ENCODE measurements around the gene ZFYVE1.
"Not testable (repeated sequence)": the region's sequence is repeated elsewhere in the genome, so short reads cannot be mapped to it uniquely, and the experiment has no call there.

ZFYVE1 gene

DNA sequence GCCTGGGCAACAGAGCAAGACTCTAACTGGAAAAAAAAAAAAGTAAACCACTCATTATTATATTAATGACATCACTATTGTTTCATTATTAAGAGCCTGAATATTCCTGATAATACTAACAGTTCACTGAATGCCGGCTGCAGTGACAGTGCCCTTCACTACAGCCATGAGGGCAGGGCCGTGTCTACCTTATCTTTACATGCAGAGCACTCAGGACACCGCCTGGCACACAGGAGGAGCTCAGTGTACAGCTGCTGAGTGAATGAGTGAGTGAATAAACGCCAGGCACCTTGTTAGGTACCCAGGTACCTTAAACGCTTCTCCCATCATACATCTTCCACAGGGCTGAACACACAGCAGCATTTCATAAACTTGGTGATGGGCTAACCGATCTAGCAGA lies 23.2 kb downstream of the ZFYVE1 start:
- no peak for DNase-seq

DNA sequence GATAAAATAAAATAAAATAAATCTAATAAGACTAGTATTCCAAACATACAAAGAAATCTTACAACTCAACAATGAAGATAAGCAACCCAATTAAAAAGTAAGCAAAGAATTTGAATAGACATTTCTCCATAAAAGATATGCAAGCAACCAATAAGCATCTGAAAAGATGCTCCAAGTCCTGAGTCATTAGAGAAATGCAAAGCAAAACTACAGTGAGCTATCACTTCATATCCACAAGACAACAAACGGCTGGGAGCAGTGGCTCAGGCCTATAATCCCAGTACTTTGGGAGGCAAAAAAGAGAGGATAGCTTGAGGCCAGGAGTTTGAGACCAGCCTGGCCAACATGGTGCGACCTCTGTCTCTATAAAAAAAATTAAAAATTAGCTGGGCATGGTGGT lies 26.8 kb downstream of the ZFYVE1 start:
- DNase-seq: no peak

DNA sequence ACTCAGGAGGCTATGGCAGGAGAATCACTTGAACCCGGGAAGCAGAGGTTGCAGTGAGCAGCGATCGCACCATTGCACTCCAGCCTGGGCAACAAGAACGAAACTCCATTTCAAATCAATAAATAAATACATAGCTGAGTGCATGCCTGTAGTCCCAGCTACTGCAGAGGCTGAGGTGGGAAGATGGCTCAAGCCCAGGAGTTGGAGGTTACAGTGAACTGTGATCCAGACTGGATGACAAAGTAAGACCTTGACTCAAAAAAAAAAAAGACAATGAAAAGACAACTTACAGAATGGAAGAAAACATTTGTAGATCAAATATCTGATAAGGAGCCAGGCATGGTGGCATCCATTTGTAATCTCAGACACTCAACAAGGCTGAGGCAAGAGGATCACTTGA lies 27.6 kb downstream of the ZFYVE1 start:
- DNase-seq: no peak

DNA sequence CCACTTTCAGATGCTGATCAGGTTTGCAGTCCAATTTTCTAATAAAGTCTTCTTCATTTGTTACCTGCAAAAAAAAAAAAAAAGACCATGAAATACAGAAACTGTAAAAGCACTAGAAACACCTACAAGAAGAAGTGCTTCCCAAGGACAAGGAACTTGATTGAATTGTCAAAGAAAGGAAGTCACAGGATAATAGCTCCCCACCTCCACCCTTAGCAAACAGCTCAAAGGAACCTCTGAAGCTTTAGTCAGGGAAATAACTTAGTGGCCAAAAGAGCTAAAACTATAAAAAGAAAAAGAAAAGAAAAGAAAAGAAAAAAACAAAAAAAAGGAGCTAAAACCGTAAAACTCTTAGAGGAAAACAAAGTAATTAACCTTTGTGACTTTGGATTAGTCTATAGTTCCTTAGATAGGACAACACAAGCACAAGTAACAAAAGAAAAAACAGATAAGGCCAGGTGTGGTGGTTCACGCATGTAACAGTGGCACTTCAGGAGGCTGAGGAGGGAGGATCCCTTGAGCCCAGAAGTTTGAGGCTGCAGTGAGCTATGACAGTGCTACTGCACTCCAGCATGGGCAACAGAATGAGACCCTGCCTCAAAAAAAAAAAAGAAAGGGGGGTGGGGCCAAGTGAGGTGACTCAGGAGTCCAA lies 28.5 kb downstream of the ZFYVE1 start:
- DNase-seq: no peak

DNA sequence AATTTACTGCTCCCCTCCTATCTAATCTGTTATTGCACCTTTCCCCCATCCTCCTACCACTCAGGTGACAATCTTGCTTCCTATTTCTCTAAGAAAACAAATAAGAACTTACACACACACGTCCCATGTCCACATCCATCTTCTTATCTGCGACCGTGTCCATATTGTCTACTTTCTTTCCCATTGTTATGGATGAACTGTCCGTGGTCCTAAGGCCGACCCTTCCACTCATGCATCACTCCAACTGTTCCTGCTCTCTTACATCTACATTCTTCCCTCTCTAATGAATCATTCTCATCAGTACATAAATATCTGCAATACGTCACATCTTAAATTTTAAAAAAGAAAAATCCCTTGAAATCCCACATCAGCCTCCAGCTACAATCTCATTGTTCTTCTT lies 30.0 kb downstream of the ZFYVE1 start:
- DNase-seq: no peak

DNA sequence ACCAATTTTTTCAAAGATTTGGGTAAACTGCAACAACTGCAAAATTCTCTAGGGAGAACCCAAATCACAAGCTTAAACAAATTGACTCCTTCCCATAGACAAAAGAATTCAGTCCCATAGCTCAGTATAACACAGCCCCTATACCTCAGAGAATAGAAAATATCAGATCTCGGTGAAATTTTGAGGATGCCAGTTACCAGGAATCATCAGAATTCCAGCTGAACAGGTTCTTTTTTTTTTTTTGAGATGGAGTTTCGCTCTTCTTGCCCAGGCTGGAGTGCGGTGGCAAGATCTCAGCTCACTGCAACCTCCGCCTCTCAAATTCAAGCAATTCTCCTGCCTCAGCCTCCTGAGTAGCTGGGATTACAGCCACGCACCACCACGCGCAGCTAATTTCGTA lies 36.7 kb downstream of the ZFYVE1 start:
- no peak for DNase-seq

DNA sequence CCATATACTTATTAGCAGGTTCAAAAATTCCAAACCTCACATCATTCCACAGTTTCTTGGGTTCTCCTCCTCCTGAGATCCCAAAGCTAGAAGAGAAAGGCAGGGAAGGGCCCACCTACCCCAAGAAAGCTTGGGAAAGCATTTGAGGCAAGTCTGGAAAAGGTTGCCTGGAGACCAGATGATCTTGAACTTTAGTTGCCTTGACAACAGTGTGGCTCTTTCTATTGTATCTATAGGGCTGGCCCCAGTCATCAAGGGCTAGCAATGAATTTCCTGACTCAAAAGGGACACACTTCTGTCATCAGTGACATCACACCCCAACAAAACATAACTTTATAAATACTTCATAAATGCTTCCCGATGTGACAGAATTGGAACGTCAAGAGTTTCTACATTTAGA lies 40.0 kb downstream of the ZFYVE1 start:
- no peak for DNase-seq

DNA sequence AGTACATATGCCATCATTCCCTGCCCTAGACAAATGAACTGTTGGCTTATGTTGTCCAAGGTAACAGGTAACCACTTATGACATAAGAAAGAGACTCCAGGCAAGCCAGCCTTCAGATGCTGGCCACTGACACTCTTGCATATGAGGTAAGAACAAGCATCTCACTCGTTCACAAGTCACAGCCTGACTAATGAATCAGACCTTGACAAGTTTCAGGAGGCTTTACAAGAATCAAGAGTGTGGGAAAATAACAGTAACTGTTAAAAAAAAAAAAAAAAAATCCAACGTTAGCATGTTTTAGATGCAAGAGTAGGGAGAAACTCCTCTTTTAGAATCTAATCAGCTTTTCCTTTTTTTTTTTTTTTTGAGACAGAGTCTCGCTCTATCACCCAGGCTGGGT lies 40.7 kb downstream of the ZFYVE1 start:
- no peak for DNase-seq

DNA sequence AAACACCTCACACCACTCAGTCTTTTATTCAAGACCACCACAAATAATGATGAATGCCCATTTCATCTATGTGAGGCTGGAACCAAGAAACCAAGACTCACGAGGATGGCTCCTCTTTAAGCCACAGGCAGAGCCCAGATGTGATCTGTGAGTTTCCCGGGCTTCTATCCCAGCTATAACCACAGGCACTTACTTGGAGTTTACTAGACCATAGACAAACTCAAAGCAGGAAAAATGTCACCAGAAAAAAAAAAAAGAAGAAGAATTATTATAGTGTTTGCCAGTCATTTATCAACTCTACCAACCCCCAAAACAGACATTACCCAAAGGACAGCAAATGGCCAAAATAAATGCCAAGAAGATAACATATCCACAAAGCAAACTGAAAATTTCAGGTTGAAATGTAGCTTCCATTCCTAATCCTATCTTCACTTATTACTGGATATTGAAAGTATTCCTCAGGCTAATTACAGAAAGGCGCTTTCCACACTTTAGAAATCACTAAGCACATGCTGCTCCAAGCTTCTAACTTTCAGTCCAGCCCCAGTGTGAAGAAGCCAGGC lies 44.7 kb downstream of the ZFYVE1 start:
- DNase-seq: no peak

DNA sequence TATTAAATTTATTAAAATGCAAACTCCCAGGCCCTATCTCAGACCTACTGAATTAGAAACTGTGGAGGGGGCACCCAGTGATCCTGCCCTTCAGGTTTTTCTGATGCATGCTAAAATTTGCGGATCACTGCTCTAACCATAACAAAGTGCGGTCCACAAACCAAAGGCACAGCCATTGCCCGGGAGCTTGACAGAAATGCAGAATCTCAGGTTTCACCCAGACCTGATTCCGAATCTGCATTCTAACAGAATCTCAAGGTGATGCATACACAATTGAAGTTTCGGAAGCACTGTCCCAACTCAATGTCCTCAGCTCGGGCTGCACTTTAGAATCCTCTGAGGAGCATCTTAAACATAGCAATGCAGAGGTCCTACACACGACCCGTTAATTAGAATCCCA lies 46.0 kb downstream of the ZFYVE1 start:
- no peak for DNase-seq

DNA sequence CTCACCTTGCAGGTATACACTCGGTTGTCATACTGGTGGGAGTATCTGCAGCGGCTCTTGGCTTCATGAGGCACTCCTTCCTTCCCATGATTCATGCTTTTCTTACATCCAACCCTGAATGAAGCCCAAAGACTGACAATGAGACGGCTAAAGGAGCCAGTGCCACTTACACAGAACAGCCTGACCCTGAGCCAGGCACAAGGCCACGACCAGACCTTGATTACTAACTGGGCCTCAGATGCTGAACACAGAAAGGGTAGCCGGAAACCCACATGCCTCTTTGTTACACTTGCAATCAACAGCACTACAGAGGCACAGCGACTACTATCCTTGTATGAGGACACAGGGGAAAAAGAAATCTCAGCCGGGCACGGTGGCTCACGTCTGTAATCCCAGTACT lies 48.0 kb downstream of the ZFYVE1 start:
- DNase-seq: no peak

DNA sequence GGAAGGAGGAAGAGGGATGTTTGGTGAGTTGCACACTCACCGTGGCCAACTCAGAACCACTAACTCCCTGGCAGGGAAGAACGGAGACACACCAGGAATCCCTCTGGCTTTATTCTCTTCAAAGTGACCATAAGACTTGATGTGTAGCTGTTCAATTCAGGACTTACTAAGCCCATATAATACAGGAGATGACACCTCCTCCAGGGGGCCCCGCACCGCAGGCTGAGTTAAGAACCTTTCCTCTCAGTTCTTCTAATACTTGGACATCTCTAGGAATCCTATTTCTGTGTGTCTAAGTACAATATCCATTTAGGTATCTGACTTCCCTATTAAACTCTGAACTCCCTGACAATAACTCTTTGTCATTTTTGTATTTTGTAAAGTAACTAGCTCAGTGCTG lies 51.1 kb downstream of the ZFYVE1 start:
- DNase-seq: no peak

DNA sequence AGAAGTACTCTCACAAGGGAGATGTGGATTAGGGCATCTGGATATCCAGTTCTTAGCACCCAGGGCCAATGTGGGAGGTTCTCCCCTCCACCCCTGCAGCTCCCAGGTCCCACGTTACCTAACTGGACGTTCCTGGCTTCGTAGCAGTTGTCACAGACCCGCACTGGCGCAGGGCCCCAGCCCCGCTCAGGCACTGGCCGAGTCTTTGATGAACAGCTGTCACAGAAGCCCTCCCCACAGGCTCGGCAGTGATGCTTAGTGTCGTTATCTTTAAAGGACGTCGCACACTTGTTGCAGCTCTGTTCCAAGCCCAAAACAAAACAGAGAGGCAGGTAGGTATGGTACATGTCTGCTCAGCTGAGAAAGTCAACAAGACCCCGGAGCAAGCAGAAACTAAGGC lies 52.2 kb downstream of the ZFYVE1 start:
- no peak for DNase-seq

DNA sequence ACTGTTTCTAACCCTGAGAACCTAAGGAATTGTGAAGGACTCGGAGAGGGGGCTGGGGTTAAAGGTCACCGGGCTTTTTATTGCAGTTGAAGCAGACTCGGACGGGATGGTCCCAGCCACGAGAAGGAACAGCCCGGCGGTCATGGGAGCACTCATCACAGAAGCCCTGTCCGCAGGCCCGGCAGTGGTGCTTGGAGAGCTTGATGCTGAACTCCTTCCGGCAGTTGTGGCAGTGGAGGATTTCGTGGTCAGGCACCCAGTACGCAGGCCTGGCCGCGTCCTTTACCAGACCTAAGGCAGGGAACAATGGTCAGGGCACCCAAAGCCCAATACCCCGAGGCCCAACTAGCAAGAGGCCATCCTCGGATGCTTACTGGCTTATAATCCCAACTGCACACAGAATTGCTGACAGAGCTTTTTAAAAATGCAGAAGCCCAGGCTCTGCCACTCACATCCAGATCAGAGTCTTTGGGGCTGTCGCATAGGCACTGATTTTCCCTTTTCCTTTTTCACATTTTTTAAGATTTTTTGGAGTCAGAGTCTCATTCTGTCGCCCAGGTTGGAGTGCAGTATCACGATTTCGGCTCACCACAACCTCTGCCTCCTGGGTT lies 56.0 kb downstream of the ZFYVE1 start:
- no peak for DNase-seq

DNA sequence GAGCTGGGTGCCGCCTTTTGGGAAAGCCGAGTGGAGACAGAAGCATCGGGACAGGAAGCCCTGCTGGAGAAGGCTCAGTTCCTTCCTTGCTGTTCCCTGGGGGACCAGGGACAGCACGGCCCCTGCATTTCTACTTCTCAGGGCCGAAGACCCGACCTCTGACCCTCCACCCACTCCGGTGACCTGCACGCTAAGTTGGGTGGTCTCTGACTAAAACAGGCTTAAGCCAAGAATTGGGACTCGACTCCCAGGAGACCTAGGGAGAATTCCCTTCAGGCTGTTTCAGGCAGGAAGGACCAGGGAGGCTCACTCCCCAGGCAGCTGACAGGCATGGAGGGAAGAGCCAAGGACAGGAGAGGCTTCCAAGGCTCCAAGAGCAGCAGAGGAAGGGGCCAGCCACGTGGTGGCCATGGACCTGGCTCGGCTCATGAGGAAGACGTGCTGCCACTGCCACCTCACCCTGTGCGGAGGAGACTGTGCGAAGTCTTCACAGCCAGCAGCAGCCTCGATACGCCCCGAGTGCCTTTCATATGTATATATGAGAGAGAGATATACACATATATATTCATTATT lies 56.8 kb downstream of the ZFYVE1 start:
- no peak for DNase-seq

DNA sequence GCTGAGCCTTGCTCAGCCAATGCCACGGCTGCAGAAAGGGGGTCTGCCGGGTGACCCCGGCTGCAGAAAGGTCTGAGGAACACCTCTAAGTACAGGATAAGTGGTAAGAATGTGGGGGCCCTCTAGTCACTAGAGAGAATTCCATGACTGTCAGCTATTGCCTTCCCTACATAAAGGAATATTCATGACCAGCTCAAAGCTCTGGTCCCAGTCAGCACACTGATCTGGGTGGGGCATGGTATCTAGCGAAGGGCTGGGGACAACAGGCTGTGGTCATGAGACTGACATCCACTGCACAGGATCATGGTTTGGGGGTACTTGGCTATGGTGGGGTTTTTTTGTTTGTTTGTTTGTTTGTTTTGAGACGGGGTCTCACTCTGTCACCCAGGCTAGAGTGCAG lies 58.6 kb downstream of the ZFYVE1 start:
- DNase-seq: no peak

DNA sequence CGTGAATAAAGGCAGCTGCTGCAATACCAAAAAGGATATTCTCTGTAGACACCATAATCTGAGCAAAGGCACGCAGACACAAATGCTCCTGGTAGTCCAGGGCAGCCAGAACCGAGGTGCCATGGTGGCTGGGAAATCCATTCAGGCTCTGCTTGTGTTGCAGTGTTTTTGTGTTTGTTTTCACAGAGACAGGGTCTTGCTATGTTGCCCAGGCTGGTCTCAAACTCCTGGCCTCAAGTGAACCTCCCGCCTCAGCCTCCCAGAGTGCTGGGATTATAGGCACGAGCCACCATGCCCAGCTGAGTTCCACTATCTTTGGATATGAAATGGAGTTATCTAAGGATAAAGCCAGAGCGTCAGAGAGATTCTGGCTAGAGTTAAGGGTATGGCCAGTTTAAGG lies 60.9 kb downstream of the ZFYVE1 start:
- DNase-seq: no peak

DNA sequence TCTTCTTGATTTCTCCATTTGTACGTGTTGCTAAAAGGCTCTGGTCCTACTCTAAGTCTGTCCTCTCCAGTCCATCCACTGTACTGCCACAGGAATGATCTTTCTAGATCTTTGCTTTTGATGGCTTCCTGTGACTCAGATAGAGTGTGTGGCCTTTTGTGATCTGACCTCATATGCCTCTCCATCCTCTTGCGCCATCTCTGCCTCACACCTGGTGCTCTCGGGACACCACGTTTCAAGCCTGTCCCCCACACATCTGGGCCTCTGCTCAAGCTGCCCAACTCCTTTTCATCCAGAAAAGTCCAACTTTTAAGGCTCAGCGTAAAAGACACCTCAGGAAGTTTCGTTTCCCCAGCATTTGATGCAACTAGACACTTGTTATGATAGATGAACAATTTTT lies 61.7 kb downstream of the ZFYVE1 start:
- DNase-seq: no peak

DNA sequence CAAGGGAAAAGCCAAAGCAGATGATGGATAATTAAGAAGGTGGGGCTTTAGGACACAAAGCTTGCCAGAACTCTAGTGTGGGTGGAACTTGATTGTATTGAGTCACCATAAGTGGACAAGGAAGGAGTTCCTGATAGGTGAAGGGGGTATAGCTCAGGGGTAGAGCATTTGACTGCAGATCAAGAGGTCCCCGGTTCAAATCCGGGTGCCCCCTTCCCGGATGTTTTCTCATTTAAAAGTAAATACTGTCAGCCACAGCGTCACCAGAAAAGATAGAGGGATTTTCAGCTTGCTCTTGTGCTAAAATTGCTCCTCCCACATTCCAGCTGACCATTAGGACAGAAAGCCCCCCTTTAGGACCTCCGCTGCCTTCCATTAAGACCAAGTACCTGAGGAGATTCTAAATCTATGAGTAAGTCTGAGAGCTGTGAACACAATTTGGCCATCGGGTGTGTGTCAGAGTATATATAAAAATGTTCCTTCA lies 64.0 kb downstream of the ZFYVE1 start:
- no peak for DNase-seq

DNA sequence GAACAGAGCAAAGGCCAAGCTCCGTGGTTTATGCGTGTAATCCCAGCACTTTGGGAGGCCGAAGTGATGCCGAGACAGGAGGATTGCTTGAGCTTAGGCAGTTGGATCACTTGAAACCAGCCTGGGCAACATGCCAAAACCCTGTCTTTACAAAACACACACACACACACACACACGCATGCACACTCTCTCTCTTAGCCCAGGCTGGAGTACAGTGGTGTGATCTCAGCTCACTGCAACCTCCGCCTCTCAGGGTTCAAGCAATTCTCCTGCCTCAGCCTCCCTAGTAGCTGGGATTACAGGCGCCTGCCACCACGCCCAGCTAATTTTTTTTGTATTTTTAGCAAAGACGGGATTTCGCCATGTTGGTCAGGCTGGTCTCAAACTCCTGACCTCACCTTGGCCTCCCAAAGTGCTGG lies 64.6 kb downstream of the ZFYVE1 start:
- not testable (repeated sequence) for DNase-seq

DNA sequence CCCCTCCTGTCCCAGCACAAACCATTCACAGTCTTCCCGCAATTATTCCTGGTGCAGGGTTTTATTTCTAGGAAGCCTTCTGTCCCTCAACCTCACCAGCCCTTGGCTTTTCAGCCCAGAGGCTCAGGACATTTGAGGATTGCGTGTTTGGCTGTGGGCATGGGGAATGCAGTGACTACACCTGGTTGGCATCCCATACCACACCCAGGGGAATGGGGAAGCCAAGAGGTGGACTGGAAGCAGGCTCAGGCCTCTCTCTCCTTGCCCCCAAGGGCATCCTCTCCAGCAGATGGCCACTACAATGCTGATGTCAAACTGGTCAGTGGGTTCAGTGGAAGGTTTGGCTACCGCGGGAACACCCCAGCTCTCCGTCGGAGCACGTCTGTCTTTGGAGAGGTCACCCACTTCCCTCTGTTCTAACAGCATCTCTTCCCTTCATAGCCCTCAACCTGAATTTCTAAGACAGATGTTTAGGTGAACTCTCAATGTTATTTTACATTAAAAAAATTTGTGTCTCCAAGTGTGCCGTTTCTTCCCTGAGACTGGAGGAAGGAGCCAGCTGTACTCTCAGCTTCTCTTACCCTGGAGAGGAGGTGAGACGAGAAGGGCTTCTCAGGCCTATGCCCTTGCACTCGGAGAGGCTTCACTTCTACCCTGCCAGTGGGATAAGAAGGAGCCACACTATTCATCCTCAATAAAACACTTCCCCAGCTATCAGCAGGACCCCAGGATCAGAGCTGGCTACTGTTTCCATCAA lies 65.1 kb downstream of the ZFYVE1 start:
- DNase-seq: no peak

DNA sequence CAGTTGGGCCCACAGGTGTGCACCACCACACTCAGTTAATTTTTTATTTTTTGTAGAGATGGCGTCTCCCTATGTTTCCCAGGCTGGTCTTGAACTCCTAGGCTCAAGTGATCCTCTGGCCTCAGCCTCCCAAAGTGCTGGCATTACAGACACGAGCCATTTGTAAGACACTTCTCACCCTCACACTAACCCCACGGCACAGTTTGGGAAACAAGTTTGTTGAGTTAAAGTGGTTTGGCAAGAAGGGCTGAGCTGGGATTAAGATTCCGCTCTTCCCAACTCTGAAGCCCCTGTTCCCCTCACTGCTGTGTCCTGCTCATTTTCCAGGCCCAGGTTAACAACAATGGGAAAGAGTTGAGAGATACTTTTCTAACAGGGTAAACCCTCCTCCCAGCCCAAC lies 65.9 kb downstream of the ZFYVE1 start:
- not testable (repeated sequence) for DNase-seq

DNA sequence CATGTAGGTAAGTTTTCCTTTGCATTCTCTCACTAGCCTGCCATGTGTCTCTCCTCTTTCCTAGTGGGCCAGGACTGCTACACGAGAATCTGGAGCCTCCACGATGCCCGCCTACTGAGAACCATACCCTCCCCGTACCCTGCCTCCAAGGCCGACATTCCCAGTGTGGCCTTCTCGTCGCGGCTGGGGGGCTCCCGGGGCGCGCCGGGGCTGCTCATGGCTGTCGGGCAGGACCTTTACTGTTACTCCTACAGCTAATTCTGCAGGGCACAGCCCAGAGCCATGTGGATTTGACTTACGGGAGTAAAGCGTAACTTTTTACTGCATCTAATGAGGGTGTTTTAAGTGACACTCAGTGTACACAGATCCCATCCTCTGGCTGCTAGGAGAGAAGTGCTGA lies 68.4 kb downstream of the ZFYVE1 start:
- no peak for DNase-seq

DNA sequence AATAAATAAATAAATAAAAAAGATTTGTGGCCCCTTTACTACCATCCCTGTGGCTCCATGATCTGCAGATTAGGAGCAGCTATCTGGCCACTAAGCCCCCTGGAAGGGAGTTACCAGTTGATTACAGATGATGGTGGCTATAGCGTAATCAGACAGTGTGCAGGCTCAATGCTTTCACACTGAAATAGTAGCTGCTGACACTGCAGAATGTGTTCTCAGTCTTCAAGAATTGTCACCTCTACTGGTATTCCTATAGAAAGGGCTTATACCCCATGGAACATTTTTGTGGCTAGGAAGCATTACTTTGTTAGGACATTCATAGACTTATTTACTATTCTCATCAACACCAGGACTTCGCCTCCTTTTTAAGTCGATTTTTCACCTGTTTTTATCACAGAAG lies 69.7 kb downstream of the ZFYVE1 start:
- no peak for DNase-seq

All from NCI-H1930 (cell line).